H9 (cell line): ENCODE results near the gene MRC1. TPM values are rescaled to one million over a fixed set of nuclear protein-coding genes. Genes with fewer than 3 reads are reported as not detected.

ENCODE experiments used
- DNase-seq: peaks from one replicate; pipeline ENCODE4 v3.0.0-alpha.2; 2017
- H2AFZ ChIP-seq: one replicate; pipeline ENCODE4 v1.6.1; 2013; ENCODE audit warnings: mild to moderate bottlenecking, low read length, control low read depth, moderate library complexity
- H2AK5ac ChIP-seq: 2 replicates; pipeline ENCODE4 v1.6.1; 2013; ENCODE audit warnings: low read length, control low read depth, mixed read lengths; ENCODE audit not compliant: insufficient read length
- H2BK120ac ChIP-seq: one replicate; pipeline ENCODE4 v1.6.1; 2013; ENCODE audit warnings: low read depth, mild to moderate bottlenecking, low read length, control low read depth, inconsistent platforms; ENCODE audit not compliant: poor library complexity, severe bottlenecking
- H2BK12ac ChIP-seq: 2 replicates; pipeline ENCODE4 v1.6.1; 2013; ENCODE audit warnings: low read length, control low read depth, mixed read lengths, low read depth; ENCODE audit not compliant: insufficient read length
- H2BK15ac ChIP-seq: 2 replicates; pipeline ENCODE4 v1.6.1; 2013; ENCODE audit warnings: low read depth, low read length, control low read depth
- H2BK20ac ChIP-seq: one replicate; pipeline ENCODE4 v1.6.1; 2013; ENCODE audit warnings: low read depth, mild to moderate bottlenecking, low read length, control low read depth, inconsistent platforms; ENCODE audit not compliant: poor library complexity, severe bottlenecking
- H2BK5ac ChIP-seq: 2 replicates; pipeline ENCODE4 v1.6.1; 2013; ENCODE audit warnings: low read length, control low read depth, mixed read lengths; ENCODE audit not compliant: insufficient read length
- H3K14ac ChIP-seq: 2 replicates; pipeline ENCODE4 v1.6.1; 2013; ENCODE audit warnings: low read length, control low read depth; ENCODE audit not compliant: insufficient read depth
- H3K18ac ChIP-seq: 2 replicates; pipeline ENCODE4 v1.6.1; 2013; ENCODE audit warnings: low read depth, mild to moderate bottlenecking, mixed read lengths, low read length, control low read depth; ENCODE audit not compliant: insufficient read length
- H3K23ac ChIP-seq: 2 replicates; pipeline ENCODE4 v1.6.1; 2013; ENCODE audit warnings: low read length, control low read depth, mixed read lengths, low read depth; ENCODE audit not compliant: insufficient read length
- H3K23me2 ChIP-seq: 2 replicates; pipeline ENCODE4 v1.6.1; 2013; ENCODE audit warnings: low read depth, mild to moderate bottlenecking, mixed read lengths, low read length, control low read depth; ENCODE audit not compliant: insufficient read length, poor library complexity, severe bottlenecking
- H3K27ac ChIP-seq: 2 replicates; pipeline ENCODE4 v1.5.1; 2013; ENCODE audit warnings: low read length, control low read depth, mixed read lengths, low read depth; ENCODE audit not compliant: insufficient read length
- H3K27me3 ChIP-seq: 2 replicates; pipeline ENCODE4 v1.6.1; 2013; ENCODE audit warnings: low read length, control low read depth, inconsistent platforms; ENCODE audit not compliant: insufficient read depth
- H3K4ac ChIP-seq: 2 replicates; pipeline ENCODE4 v1.6.1; 2013; ENCODE audit warnings: low read depth, mild to moderate bottlenecking, control low read depth, inconsistent platforms, low read length, moderate library complexity
- H3K4me1 ChIP-seq: 2 replicates; pipeline ENCODE4 v1.6.1; 2013; ENCODE audit warnings: low read length, control low read depth, inconsistent platforms; ENCODE audit not compliant: insufficient read depth
- H3K4me2 ChIP-seq: 2 replicates; pipeline ENCODE4 v1.6.1; 2013; ENCODE audit warnings: low read length, control low read depth, mixed read lengths; ENCODE audit not compliant: insufficient read length, insufficient read depth
- H3K56ac ChIP-seq: 2 replicates; pipeline ENCODE4 v1.6.1; 2013; ENCODE audit warnings: low read depth, mild to moderate bottlenecking, mixed read lengths, low read length, control low read depth; ENCODE audit not compliant: insufficient read length
- H3K79me1 ChIP-seq: 2 replicates; pipeline ENCODE4 v1.6.1; 2013; ENCODE audit warnings: low read depth, mild to moderate bottlenecking, moderate library complexity, low read length, control low read depth, inconsistent platforms; ENCODE audit not compliant: insufficient read depth, poor library complexity, severe bottlenecking
- H3K79me2 ChIP-seq: 2 replicates; pipeline ENCODE4 v1.6.1; 2013; ENCODE audit warnings: low read length, control low read depth, inconsistent platforms; ENCODE audit not compliant: insufficient read depth
- H3K9ac ChIP-seq: 2 replicates; pipeline ENCODE4 v1.6.1; 2013; ENCODE audit warnings: low read length, control low read depth, mixed read lengths; ENCODE audit not compliant: insufficient read length; ENCODE audit errors: extremely low read depth
- H3K9me3 ChIP-seq: one replicate; pipeline ENCODE4 v1.6.1; 2013; ENCODE audit warnings: low read depth, low read length, inconsistent platforms; ENCODE audit not compliant: control insufficient read depth
- H3T11ph ChIP-seq: one replicate; pipeline ENCODE4 v1.6.1; 2013; ENCODE audit warnings: mild to moderate bottlenecking, low read length, control low read depth, inconsistent platforms
- H4K20me1 ChIP-seq: one replicate; pipeline ENCODE4 v1.6.1; 2013; ENCODE audit not compliant: control insufficient read depth, insufficient read length, insufficient read depth
- H4K5ac ChIP-seq: 2 replicates; pipeline ENCODE4 v1.6.1; 2013; ENCODE audit warnings: low read depth, mild to moderate bottlenecking, mixed read lengths, low read length, control low read depth; ENCODE audit not compliant: insufficient read length
- H4K8ac ChIP-seq: replicated peaks from 2 replicates; pipeline ENCODE4 v1.6.1; 2013; ENCODE audit warnings: low read length, control low read depth, mixed read lengths, low read depth; ENCODE audit not compliant: insufficient read length
- H4K91ac ChIP-seq: 2 replicates; pipeline ENCODE4 v1.6.1; 2013; ENCODE audit warnings: low read depth, mild to moderate bottlenecking, moderate library complexity, mixed read lengths, low read length, control low read depth; ENCODE audit not compliant: insufficient read length
- H3K27ac Mint-ChIP-seq, 3 experiments: 2 replicates in 2 of 3; 3 replicates in 1 of 3; pipeline ENCODE4 v1.8.0; 2020 to 2021; ENCODE audit warnings: mixed read lengths in 3 of 3, mild to moderate bottlenecking in 1 of 3, moderate library complexity in 1 of 3
- H3K27me3 Mint-ChIP-seq: 2 replicates; pipeline ENCODE4 v1.8.0; 2021; ENCODE audit warnings: low read depth, mild to moderate bottlenecking, moderate library complexity, mixed read lengths
- H3K36me3 Mint-ChIP-seq, 3 experiments: 2 replicates in 2 of 3; 3 replicates in 1 of 3; pipeline ENCODE4 v1.8.0; 2020 to 2021; ENCODE audit warnings: low read depth in 3 of 3, mixed read lengths in 3 of 3; ENCODE audit not compliant: insufficient read depth in 1 of 3
- H3K4me1 Mint-ChIP-seq, 2 experiments: 2 replicates each; pipeline ENCODE4 v1.8.0; 2020; ENCODE audit warnings: mixed read lengths in 2 of 2
- H3K4me3 Mint-ChIP-seq, 2 experiments: 2 replicates in 1 of 2; 3 replicates in 1 of 2; pipeline ENCODE4 v1.8.0; 2020 to 2021; ENCODE audit warnings: mild to moderate bottlenecking in 2 of 2, mixed read lengths in 2 of 2, moderate library complexity in 1 of 2
- H3K9me3 Mint-ChIP-seq, 2 experiments: 2 replicates in 1 of 2; 3 replicates in 1 of 2; pipeline ENCODE4 v1.8.0; 2020; ENCODE audit warnings: mild to moderate bottlenecking in 2 of 2, mixed read lengths in 2 of 2, moderate library complexity in 1 of 2
- WGBS: extraction: QIAGEN DNeasy Blood & Tissue Kit; methylation state at CpG from one replicate; pipeline ENCODE4 v1.1.7; 2013; ENCODE audit warnings: missing lambda C conversion rate, low lambda C conversion rate, mixed read lengths; ENCODE audit not compliant: insufficient read length; ENCODE audit errors: extremely low coverage; 5-methylcytosine and 5-hydroxymethylcytosine counted together
- total RNA-seq: library from RNA; stranded (reverse); gene quantifications from 2 replicates; pipeline ENCODE4 v1.2.1, GENCODE V29; 2021
- TF ChIP-seq, protein P1 (sequence below): fragments of 200-600 bp; sonication (generic); conservative IDR thresholded peaks from 3 replicates; pipeline ENCODE4 v1.8.0; 2021; ENCODE audit warnings: antibody characterized with exemption, mild to moderate bottlenecking

MRC1 gene
- total RNA-seq, 1 experiment from 2014 or later = not detected

DNA sequence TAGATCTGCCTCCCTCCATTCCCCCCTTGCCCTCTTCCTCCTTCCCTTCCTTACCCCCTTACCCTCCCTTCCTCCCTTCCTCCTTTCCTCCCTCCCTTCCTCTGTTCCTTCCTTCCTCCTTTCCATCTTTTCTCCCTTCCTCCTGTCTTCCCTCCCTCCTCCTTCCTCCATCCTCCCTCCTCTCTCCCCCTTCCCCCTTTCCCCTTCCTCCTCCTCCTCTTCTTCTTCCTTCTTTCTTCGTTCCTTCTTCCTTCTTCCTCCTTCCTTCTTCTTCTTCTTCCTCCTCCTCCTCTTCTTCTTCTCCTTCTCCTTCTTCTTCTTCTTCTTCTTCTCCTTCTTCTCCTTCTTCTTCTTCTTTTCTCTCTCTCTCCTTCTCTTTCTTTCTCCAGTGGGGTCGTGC, 57.9 kb downstream of the MRC1 start:
- H3K27ac Mint-ChIP-seq = no peak overlapping the region; a peak in 2 of 7 replicates
- H3K36me3 Mint-ChIP-seq = no peaks in the 10 kb centered on the region
- no peak for DNase-seq
- Histone ChIP-seq H3K27me3 (no peaks in the 10 kb centered on the region), H4K91ac (no peak overlapping the region), H4K20me1 (no peaks in the 10 kb centered on the region), H3K14ac (no peak overlapping the region), H3K4me2 (no peak overlapping the region), H3K9me3 (no peaks in the 10 kb centered on the region), H3T11ph (no peak overlapping the region), H3K18ac (no peak overlapping the region), H4K8ac (no peak overlapping the region), H2BK120ac (no peak overlapping the region), H3K56ac (no peak overlapping the region), H3K4me1 (no peaks in the 10 kb centered on the region), H3K79me1 (no peaks in the 10 kb centered on the region), H3K23ac (no peak overlapping the region), H3K23me2 (no peaks in the 10 kb centered on the region), H3K9ac (no peak overlapping the region), H3K4ac (no peak overlapping the region), H4K5ac (no peak overlapping the region), H3K27ac (no peak overlapping the region), H3K79me2 (no peaks in the 10 kb centered on the region), H2BK5ac (no peak overlapping the region), H2BK15ac (no peak overlapping the region), H2BK12ac (no peak overlapping the region), H2AFZ (no peak overlapping the region), H2AK5ac (no peak overlapping the region), H2BK20ac (no peak overlapping the region)
- H3K4me3 Mint-ChIP-seq = no peak overlapping the region
- H3K27me3 Mint-ChIP-seq = no peaks in the 10 kb centered on the region
- H3K4me1 Mint-ChIP-seq = no peaks in the 10 kb centered on the region
- TF ChIP-seq, protein P1, sequence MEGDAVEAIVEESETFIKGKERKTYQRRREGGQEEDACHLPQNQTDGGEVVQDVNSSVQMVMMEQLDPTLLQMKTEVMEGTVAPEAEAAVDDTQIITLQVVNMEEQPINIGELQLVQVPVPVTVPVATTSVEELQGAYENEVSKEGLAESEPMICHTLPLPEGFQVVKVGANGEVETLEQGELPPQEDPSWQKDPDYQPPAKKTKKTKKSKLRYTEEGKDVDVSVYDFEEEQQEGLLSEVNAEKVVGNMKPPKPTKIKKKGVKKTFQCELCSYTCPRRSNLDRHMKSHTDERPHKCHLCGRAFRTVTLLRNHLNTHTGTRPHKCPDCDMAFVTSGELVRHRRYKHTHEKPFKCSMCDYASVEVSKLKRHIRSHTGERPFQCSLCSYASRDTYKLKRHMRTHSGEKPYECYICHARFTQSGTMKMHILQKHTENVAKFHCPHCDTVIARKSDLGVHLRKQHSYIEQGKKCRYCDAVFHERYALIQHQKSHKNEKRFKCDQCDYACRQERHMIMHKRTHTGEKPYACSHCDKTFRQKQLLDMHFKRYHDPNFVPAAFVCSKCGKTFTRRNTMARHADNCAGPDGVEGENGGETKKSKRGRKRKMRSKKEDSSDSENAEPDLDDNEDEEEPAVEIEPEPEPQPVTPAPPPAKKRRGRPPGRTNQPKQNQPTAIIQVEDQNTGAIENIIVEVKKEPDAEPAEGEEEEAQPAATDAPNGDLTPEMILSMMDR = no peak
- no peaks in the 10 kb centered on the region for H3K9me3 Mint-ChIP-seq
- no CpG with 5 or more reads among the region's 2 CpGs for WGBS
